ENCODE measurements around the gene MAD1L1. TPM values are rescaled to one million over a fixed set of nuclear protein-coding genes. Genes with fewer than 3 reads are reported as not detected.

The MAD1L1 gene
- total and polyA plus RNA-seq, 2 donors (not counting 1 experiment from before 2014, with no cell fraction given): 9.8 to 29.4 TPM

DNA sequence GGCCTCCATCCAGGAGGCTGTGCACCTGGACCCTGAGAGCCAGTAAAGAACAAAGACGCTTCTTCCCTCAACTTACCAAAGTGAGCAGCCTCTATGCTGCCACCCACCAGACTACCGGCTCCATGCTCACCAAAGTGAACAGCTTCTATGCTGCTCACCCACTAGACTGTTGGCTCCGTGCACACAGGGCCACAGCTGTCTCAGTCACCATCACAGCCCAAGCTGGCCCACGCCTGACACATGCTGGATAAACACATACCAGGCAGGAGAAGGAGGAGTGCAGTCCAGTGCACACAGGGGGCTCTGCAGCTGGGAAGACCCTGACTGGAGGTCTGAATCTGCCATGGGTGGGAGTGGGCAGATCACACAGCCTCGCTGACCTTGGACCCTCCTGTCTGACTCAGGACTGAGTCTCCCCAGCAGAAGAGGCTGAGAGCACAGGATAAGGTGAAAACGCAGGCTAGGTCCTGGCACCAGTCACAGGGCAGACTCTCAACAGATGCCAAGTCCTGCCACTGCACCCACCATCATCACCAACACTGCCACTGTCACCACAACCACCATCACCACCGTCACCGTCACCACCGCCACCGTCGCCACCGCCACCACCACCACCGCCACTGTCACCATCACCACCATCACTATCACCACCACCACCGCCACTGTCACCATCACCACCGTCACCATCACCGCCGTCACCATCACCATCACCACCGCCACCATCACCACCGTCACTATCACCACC lies 130.9 kb downstream of the MAD1L1 start:
- Histone ChIP-seq H2AFZ (ENCODE audit: low read length) (no peak overlapping the region), H3K27ac (ENCODE audit: insufficient read depth, low read length) (no peak overlapping the region), H3K36me3 (ENCODE audit: control insufficient read depth, insufficient read depth, low read length) (no peaks in the 10 kb centered on the region), H4K20me1 (ENCODE audit: control insufficient read depth, extremely low read depth, insufficient read depth, low read length) (no peaks in the 10 kb centered on the region), H3K4me3 (replicated peaks in 1 of 4; ENCODE audit: control extremely low read depth in 1 of 4, insufficient read depth in 1 of 4, low read depth in 3 of 4, low read length in 4 of 4) (no peak overlapping the region), H3K79me2 (ENCODE audit: control insufficient read depth, insufficient read depth, low read length) (peaks cover 4% of the 10 kb centered on the region), H3K27me3 (ENCODE audit: control insufficient read depth, insufficient read depth, low read length) (no peaks in the 10 kb centered on the region), H3K9ac (ENCODE audit: insufficient read depth, low read length) (no peak overlapping the region), H3K4me2 (ENCODE audit: extremely low read depth, insufficient read depth, low read length) (no peak overlapping the region), H3K9me3 (ENCODE audit: control insufficient read depth, insufficient read depth, low read depth, low read length) (no peaks in the 10 kb centered on the region), H3K4me1 (ENCODE audit: control insufficient read depth, extremely low read depth, insufficient read depth, low read length) (peaks cover 12% of the 10 kb centered on the region)
- no peak for TF ChIP-seq CTCF (conservative IDR thresholded peaks at IDR 0.05 in 1 of 2, IDR thresholded peaks at IDR 0.05 in 1 of 2; ENCODE audit: low read depth in 1 of 2, low read length in 2 of 2)
- no peak for TF ChIP-seq EZH2 (IDR thresholded peaks at IDR 0.05; ENCODE audit: low read length, missing control alignments)
- DNase-seq (ENCODE audit: low read depth in 2 of 2): no peak

GRCh38 chr7:2100278-2101208 lies 132.2 kb downstream of the MAD1L1 start:
- TF ChIP-seq CTCF (conservative IDR thresholded peaks at IDR 0.05 in 1 of 2, IDR thresholded peaks at IDR 0.05 in 1 of 2; ENCODE audit: low read depth in 1 of 2, low read length in 2 of 2): no peak
- TF ChIP-seq EZH2 (IDR thresholded peaks at IDR 0.05; ENCODE audit: low read length, missing control alignments): no peak
- Histone ChIP-seq H2AFZ (ENCODE audit: low read length) (no peak overlapping the region), H3K4me2 (ENCODE audit: extremely low read depth, insufficient read depth, low read length) (no peak overlapping the region), H3K79me2 (ENCODE audit: control insufficient read depth, insufficient read depth, low read length) (peaks cover 4% of the 10 kb centered on the region), H3K36me3 (ENCODE audit: control insufficient read depth, insufficient read depth, low read length) (no peaks in the 10 kb centered on the region), H3K27ac (ENCODE audit: insufficient read depth, low read length) (no peak overlapping the region), H3K9me3 (ENCODE audit: control insufficient read depth, insufficient read depth, low read depth, low read length) (no peaks in the 10 kb centered on the region), H3K4me3 (replicated peaks in 1 of 4; ENCODE audit: control extremely low read depth in 1 of 4, insufficient read depth in 1 of 4, low read depth in 3 of 4, low read length in 4 of 4) (no peak overlapping the region), H3K27me3 (ENCODE audit: control insufficient read depth, insufficient read depth, low read length) (no peaks in the 10 kb centered on the region), H3K9ac (ENCODE audit: insufficient read depth, low read length) (no peak overlapping the region), H3K4me1 (ENCODE audit: control insufficient read depth, extremely low read depth, insufficient read depth, low read length) (peaks cover 12% of the 10 kb centered on the region), H4K20me1 (ENCODE audit: control insufficient read depth, extremely low read depth, insufficient read depth, low read length) (no peaks in the 10 kb centered on the region)
- DNase-seq (ENCODE audit: low read depth in 2 of 2): no peak

Data from fibroblast of lung (primary cell).